B cell (primary cell): ENCODE data around the gene PHKG2. TPM values are rescaled to one million over a fixed set of nuclear protein-coding genes. Genes with fewer than 3 reads are reported as not detected.

Experiments used
- ATAC-seq: fragments of 200-7000 bp; cut with Tn5 transposase; one replicate; pipeline ENCODE4 v1.10.0; 2021; ENCODE audit warnings: low read depth, mild to moderate bottlenecking, moderate number of reproducible peaks, moderate library complexity
- CTCF ChIA-PET: fragments of 350-600 bp; sonication (Branson Sonifier 250); formaldehyde crosslinking; loops from one replicate; lab custom pipeline; 2021; ENCODE audit warnings: antibody characterized with exemption, inconsistent platforms; lab: Charles Lee
- POLR2A ChIA-PET: fragments of 350-600 bp; sonication (Branson Sonifier 250); formaldehyde crosslinking; loops from one replicate; lab custom pipeline; 2021; ENCODE audit warnings: antibody characterized with exemption; lab: Charles Lee
- DNase-seq: peaks from one replicate; pipeline ENCODE4 v3.0.0; 2013
- H2AFZ ChIP-seq: 2 replicates; pipeline ENCODE4 v1.6.1; 2012; ENCODE audit warnings: mild to moderate bottlenecking, low read depth, low read length; ENCODE audit not compliant: insufficient read depth, poor library complexity, severe bottlenecking
- H3K27ac ChIP-seq, 2 donors: 1 replicate in 1 of 2; 2 replicates in 1 of 2; pipeline ENCODE4 v1.5.1; 2012 to 2013; ENCODE audit warnings: low read length in 2 of 2, mild to moderate bottlenecking in 2 of 2, moderate library complexity in 1 of 2
- H3K27me3 ChIP-seq, 4 experiments: fragments of 200-600 bp in 1 of 4; sonication (generic) in 1 of 4; replicated peaks in 1 of 4; 1 replicate in 2 of 4; 2 replicates in 2 of 4; pipeline versions ENCODE4 v1.6.1 to v1.7.0; 2013 to 2016; ENCODE audit warnings: low read length in 3 of 4, mild to moderate bottlenecking in 2 of 4, mixed read lengths in 1 of 4, moderate library complexity in 1 of 4; ENCODE audit not compliant: insufficient read depth in 4 of 4, control insufficient read depth in 3 of 4; ENCODE audit errors: control extremely low read depth in 1 of 4
- H3K36me3 ChIP-seq, 2 experiments: replicated peaks in 1 of 2; 1 replicate in 1 of 2; 2 replicates in 1 of 2; pipeline versions ENCODE4 v1.6.1 to v1.7.1; 2013; ENCODE audit warnings: low read length in 1 of 2; ENCODE audit not compliant: insufficient read depth in 2 of 2, control insufficient read depth in 1 of 2; ENCODE audit errors: control extremely low read depth in 1 of 2, extremely low read depth in 1 of 2
- H3K4me1 ChIP-seq, 2 donors: fragments of 200-600 bp in 1 of 2; sonication (generic) in 1 of 2; 1 replicate in 1 of 2; 2 replicates in 1 of 2; pipeline versions ENCODE4 v1.5.1 to v1.6.1; 2013 to 2017; ENCODE audit warnings: low read length in 2 of 2; ENCODE audit not compliant: control insufficient read depth in 2 of 2, insufficient read depth in 2 of 2
- H3K4me2 ChIP-seq: replicated peaks from 2 replicates; pipeline ENCODE3; 2012; ENCODE audit warnings: mild to moderate bottlenecking, low read depth, low read length; ENCODE audit not compliant: poor library complexity, severe bottlenecking
- H3K4me3 ChIP-seq, 5 experiments: fragments of 200-600 bp in 1 of 5; sonication (generic) in 1 of 5; 1 replicate in 3 of 5; 2 replicates in 2 of 5; pipeline versions ENCODE4 v1.5.1 to v1.7.0; 2011 to 2016; ENCODE audit warnings: low read length in 4 of 5, mild to moderate bottlenecking in 4 of 5, low read depth in 2 of 5, control low read depth in 1 of 5, moderate library complexity in 1 of 5; ENCODE audit not compliant: insufficient read depth in 1 of 5; ENCODE audit errors: control extremely low read depth in 1 of 5, extremely low read depth in 1 of 5
- H3K79me2 ChIP-seq: fragments of 200-600 bp; sonication (generic); one replicate; pipeline ENCODE4 v1.6.0; 2016; ENCODE audit warnings: low read length; ENCODE audit not compliant: control insufficient read depth, insufficient read depth
- H3K9ac ChIP-seq: fragments of 200-600 bp; sonication (generic); 2 replicates; pipeline ENCODE4 v1.6.1; 2017; ENCODE audit warnings: mild to moderate bottlenecking, low read length, moderate library complexity
- H3K9me3 ChIP-seq, 3 donors: one replicate each; pipeline versions ENCODE4 v1.6.1 to v1.7.1; 2013; ENCODE audit warnings: low read length in 2 of 3; ENCODE audit not compliant: control insufficient read depth in 2 of 3, insufficient read depth in 1 of 3; ENCODE audit errors: control extremely low read depth in 1 of 3
- H4K20me1 ChIP-seq: 2 replicates; pipeline ENCODE4 v1.6.0; 2012; ENCODE audit warnings: mild to moderate bottlenecking, low read length; ENCODE audit not compliant: insufficient read depth, control insufficient read depth, poor library complexity, severe bottlenecking
- H3K27ac Mint-ChIP-seq: one replicate; pipeline ENCODE4 v1.8.0; 2021; ENCODE audit warnings: mixed read lengths
- H3K27me3 Mint-ChIP-seq: one replicate; pipeline ENCODE4 v1.8.0; 2021; ENCODE audit warnings: mixed read lengths
- H3K4me1 Mint-ChIP-seq: one replicate; pipeline ENCODE4 v1.8.0; 2021; ENCODE audit warnings: mixed read lengths
- H3K4me3 Mint-ChIP-seq: one replicate; pipeline ENCODE4 v1.8.0; 2021; ENCODE audit warnings: mixed read lengths
- H3K9me3 Mint-ChIP-seq: one replicate; pipeline ENCODE4 v1.8.0; 2022; ENCODE audit warnings: mixed read lengths; ENCODE audit not compliant: insufficient read depth
- EZH2 ChIP-seq: IDR thresholded peaks from 2 replicates; pipeline ENCODE4 v1.6.1; 2012; ENCODE audit warnings: borderline replicate concordance, low read depth, mild to moderate bottlenecking, moderate library complexity, low read length; ENCODE audit not compliant: insufficient read depth, poor library complexity, severe bottlenecking
- WGBS: methylation state at CpG from one replicate; pipeline ENCODE4 v1.1.5; 2013; ENCODE audit warnings: missing lambda C conversion rate; ENCODE audit not compliant: insufficient coverage; 5-methylcytosine and 5-hydroxymethylcytosine counted together
- intact Hi-C: fragments of 100-400 bp; cut with micrococcal nuclease; formaldehyde crosslinking; loops from one replicate; pipeline ENCODE4 v1.10.0; 2022
- polyA plus RNA-seq: library from polyadenylated mRNA; depleted of rRNA; stranded (reverse); fragments of >200 nt; gene quantifications from 2 replicates; pipeline ENCODE4 v1.2.3, GENCODE V29; 2012
- total RNA-seq, 2 donors: library from RNA; stranded (reverse); fragments of 120-200 nt in 1 of 2; gene quantifications; 1 replicate in 1 of 2; 2 replicates in 1 of 2; pipeline versions ENCODE4 v1.2.3 to v1.2.4, GENCODE V29; 2013 to 2022
- TF ChIP-seq, protein P1 (sequence below): fragments of 200-600 bp; IDR thresholded peaks from one replicate; pipeline ENCODE4 v1.8.0; 2022; ENCODE audit warnings: antibody characterized with exemption, mild to moderate bottlenecking

The PHKG2 gene
- total and polyA plus RNA-seq, 2 donors (not counting 1 experiment from before 2014, with no cell fraction given) = 55.7 to 80.8 TPM

- Histone ChIP-seq H3K27me3 (peaks cover 0 to 17% (median 4%) of the 10 kb centered on the region in 4 experiments), H3K9me3 (no peaks in the 10 kb centered on the region), H3K27ac (no peak overlapping the region), H3K79me2 (no peaks in the 10 kb centered on the region), H3K4me3 (peak overlapping the region in 4 of 5 experiments; percentile 75 to 84 (median 81)), H3K9ac (peak overlapping the region; percentile 76), H3K4me1 (peaks cover 16 to 20% of the 10 kb centered on the region in 2 donors), H2AFZ (peak overlapping the region; percentile 79), H3K36me3 (no peaks in the 10 kb centered on the region), H4K20me1 (no peaks in the 10 kb centered on the region), H3K4me2 (peak overlapping the region; percentile 96)
- H3K9me3 Mint-ChIP-seq = no peaks in the 10 kb centered on the region
- peaks cover 17% of the 10 kb centered on the region for H3K4me1 Mint-ChIP-seq
- no peak overlapping the region for H3K27ac Mint-ChIP-seq
- ChIA-PET POLR2A (interaction anchor here (1.6 kb wide), 1 partner anchor 19 kb away, joined by 15 read pairs; no protein-coding TSS in a partner anchor), CTCF (interaction anchor here (1.0 kb wide), 2 partner anchors 19 to 58 kb away, joined by 3 to 9 read pairs; no protein-coding TSS in a partner anchor)
- peaks cover 10% of the 10 kb centered on the region for H3K27me3 Mint-ChIP-seq
- 3% methylated on average over 42 of the region's 57 CpGs for WGBS
- no peak for TF ChIP-seq EZH2
- TF ChIP-seq, protein P1, sequence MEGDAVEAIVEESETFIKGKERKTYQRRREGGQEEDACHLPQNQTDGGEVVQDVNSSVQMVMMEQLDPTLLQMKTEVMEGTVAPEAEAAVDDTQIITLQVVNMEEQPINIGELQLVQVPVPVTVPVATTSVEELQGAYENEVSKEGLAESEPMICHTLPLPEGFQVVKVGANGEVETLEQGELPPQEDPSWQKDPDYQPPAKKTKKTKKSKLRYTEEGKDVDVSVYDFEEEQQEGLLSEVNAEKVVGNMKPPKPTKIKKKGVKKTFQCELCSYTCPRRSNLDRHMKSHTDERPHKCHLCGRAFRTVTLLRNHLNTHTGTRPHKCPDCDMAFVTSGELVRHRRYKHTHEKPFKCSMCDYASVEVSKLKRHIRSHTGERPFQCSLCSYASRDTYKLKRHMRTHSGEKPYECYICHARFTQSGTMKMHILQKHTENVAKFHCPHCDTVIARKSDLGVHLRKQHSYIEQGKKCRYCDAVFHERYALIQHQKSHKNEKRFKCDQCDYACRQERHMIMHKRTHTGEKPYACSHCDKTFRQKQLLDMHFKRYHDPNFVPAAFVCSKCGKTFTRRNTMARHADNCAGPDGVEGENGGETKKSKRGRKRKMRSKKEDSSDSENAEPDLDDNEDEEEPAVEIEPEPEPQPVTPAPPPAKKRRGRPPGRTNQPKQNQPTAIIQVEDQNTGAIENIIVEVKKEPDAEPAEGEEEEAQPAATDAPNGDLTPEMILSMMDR = no peak
- DNase-seq (peak; percentile 39), ATAC-seq (peak; percentile 45)
- H3K4me3 Mint-ChIP-seq = peak overlapping the region; percentile 80
- intact Hi-C loops = no loop called here
These were observed 38.1 kb downstream of the PHKG2 start for GRCh38 chr16:30786115-30786935.
